A549 (cell line): ENCODE measurements around the gene ITIH5.

Experiments
- BHLHE40 ChIP-seq: IDR thresholded peaks from 2 replicates; pipeline ENCODE4 v1.6.1; 2012; ENCODE audit warnings: low read depth, low read length, inconsistent platforms
- JUN ChIP-seq, 2 experiments: fragments of >200 bp; sonication (Bioruptor Twin); formaldehyde crosslinking; IDR thresholded peaks; 2 replicates in 1 of 2; 3 replicates in 1 of 2; pipeline ENCODE4 v1.6.1; 2016 to 2017
- JUNB ChIP-seq: fragments of >200 bp; sonication (Bioruptor Twin); formaldehyde crosslinking; IDR thresholded peaks from 2 replicates; pipeline ENCODE4 v1.6.1; 2016
- TF ChIP-seq, protein P1 (sequence below): fragments of >200 bp; sonication (Bioruptor Twin); formaldehyde crosslinking; IDR thresholded peaks from 3 replicates; pipeline ENCODE4 v1.5.1; 2016
- TF ChIP-seq, protein P2 (sequence below): IDR thresholded peaks from 2 replicates; pipeline ENCODE4 v1.6.1; 2012

DNA sequence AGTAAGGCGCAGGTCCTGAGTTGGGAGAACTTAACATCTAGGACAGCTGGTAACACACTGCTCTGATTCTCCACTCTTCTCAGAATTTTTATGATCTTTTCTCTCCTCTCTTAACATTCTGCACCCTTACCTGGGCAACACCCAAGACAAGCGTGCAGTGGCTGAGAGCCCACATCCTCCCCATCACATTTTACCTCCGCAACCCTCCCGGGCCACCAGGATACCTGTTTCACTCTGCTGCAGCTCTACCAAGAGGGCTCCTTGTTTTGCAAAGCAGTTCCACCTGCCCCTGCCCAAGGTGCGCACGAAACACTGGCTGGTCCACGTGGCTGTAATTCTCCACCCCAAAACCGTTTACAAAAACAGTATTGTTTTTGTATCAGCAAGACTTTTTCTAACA is 81.5 kb downstream of the ITIH5 start:
- TF ChIP-seq, protein P1, sequence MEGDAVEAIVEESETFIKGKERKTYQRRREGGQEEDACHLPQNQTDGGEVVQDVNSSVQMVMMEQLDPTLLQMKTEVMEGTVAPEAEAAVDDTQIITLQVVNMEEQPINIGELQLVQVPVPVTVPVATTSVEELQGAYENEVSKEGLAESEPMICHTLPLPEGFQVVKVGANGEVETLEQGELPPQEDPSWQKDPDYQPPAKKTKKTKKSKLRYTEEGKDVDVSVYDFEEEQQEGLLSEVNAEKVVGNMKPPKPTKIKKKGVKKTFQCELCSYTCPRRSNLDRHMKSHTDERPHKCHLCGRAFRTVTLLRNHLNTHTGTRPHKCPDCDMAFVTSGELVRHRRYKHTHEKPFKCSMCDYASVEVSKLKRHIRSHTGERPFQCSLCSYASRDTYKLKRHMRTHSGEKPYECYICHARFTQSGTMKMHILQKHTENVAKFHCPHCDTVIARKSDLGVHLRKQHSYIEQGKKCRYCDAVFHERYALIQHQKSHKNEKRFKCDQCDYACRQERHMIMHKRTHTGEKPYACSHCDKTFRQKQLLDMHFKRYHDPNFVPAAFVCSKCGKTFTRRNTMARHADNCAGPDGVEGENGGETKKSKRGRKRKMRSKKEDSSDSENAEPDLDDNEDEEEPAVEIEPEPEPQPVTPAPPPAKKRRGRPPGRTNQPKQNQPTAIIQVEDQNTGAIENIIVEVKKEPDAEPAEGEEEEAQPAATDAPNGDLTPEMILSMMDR = no peak
- no peak for TF ChIP-seq JUN (IDR thresholded peaks at IDR 0.05)
- no peak for TF ChIP-seq JUNB
- TF ChIP-seq, protein P2, sequence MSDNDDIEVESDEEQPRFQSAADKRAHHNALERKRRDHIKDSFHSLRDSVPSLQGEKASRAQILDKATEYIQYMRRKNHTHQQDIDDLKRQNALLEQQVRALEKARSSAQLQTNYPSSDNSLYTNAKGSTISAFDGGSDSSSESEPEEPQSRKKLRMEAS = no peak
- no peak for TF ChIP-seq BHLHE40
